Trophoblast cell (in vitro differentiated cells and primary cell): ENCODE measurements around the gene HOMER1.

ENCODE experiments used
- DNase-seq, 2 donors: peaks; one replicate each; pipeline ENCODE4 v3.0.0-alpha.2; 2016
- H2AFZ ChIP-seq: 2 replicates; pipeline ENCODE4 v1.6.1; 2013; ENCODE audit warnings: low read length, moderate library complexity, mild to moderate bottlenecking; ENCODE audit not compliant: insufficient read depth, poor library complexity
- H2AK5ac ChIP-seq: 2 replicates; pipeline ENCODE4 v1.6.1; 2013; ENCODE audit warnings: mild to moderate bottlenecking, low read length
- H2BK120ac ChIP-seq: 2 replicates; pipeline ENCODE4 v1.6.1; 2013; ENCODE audit warnings: low read length, mild to moderate bottlenecking, moderate library complexity; ENCODE audit not compliant: insufficient read depth, poor library complexity
- H2BK12ac ChIP-seq: 2 replicates; pipeline ENCODE4 v1.6.1; 2013; ENCODE audit warnings: mild to moderate bottlenecking, low read length, moderate library complexity
- H2BK5ac ChIP-seq: 2 replicates; pipeline ENCODE4 v1.6.1; 2013; ENCODE audit warnings: low read length, low read depth, moderate library complexity, mild to moderate bottlenecking; ENCODE audit not compliant: poor library complexity
- H3K14ac ChIP-seq: 2 replicates; pipeline ENCODE4 v1.6.1; 2013; ENCODE audit warnings: mild to moderate bottlenecking, low read length
- H3K18ac ChIP-seq: 2 replicates; pipeline ENCODE4 v1.6.1; 2013; ENCODE audit warnings: mild to moderate bottlenecking, low read length
- H3K23ac ChIP-seq: 2 replicates; pipeline ENCODE4 v1.6.1; 2013; ENCODE audit warnings: low read length
- H3K27ac ChIP-seq: 2 replicates; pipeline ENCODE4 v1.5.1; 2013; ENCODE audit warnings: low read depth, mild to moderate bottlenecking, inconsistent platforms, low read length, moderate library complexity
- H3K27me3 ChIP-seq: 2 replicates; pipeline ENCODE4 v1.6.1; 2013; ENCODE audit warnings: inconsistent platforms, mild to moderate bottlenecking, low read length, moderate library complexity; ENCODE audit not compliant: insufficient read depth
- H3K36me3 ChIP-seq, 2 experiments: 1 replicate in 1 of 2; 2 replicates in 1 of 2; pipeline ENCODE4 v1.6.1; 2013; ENCODE audit warnings: low read length in 2 of 2, mild to moderate bottlenecking in 2 of 2, moderate library complexity in 1 of 2; ENCODE audit not compliant: insufficient read depth in 2 of 2, control insufficient read depth in 1 of 2
- H3K4ac ChIP-seq: 2 replicates; pipeline ENCODE4 v1.6.1; 2013; ENCODE audit warnings: low read depth, mild to moderate bottlenecking, low read length, moderate library complexity
- H3K4me1 ChIP-seq, 2 experiments: 1 replicate in 1 of 2; 2 replicates in 1 of 2; pipeline ENCODE4 v1.6.1; 2013; ENCODE audit warnings: low read length in 2 of 2, mild to moderate bottlenecking in 2 of 2, moderate library complexity in 1 of 2; ENCODE audit not compliant: insufficient read depth in 2 of 2, control insufficient read depth in 1 of 2
- H3K4me2 ChIP-seq: 2 replicates; pipeline ENCODE4 v1.6.1; 2013; ENCODE audit warnings: inconsistent platforms, mild to moderate bottlenecking, low read length, moderate library complexity
- H3K4me3 ChIP-seq: 2 replicates; pipeline ENCODE4 v1.5.1; 2013; ENCODE audit warnings: mild to moderate bottlenecking, low read depth, low read length, inconsistent platforms
- H3K79me1 ChIP-seq: one replicate; pipeline ENCODE4 v1.6.1; 2013; ENCODE audit warnings: low read length
- H3K79me2 ChIP-seq: 2 replicates; pipeline ENCODE4 v1.6.1; 2013; ENCODE audit warnings: low read length, mild to moderate bottlenecking; ENCODE audit not compliant: control insufficient read depth, insufficient read depth, poor library complexity
- H3K9ac ChIP-seq: 2 replicates; pipeline ENCODE4 v1.6.1; 2013; ENCODE audit warnings: mild to moderate bottlenecking, low read length
- H3K9me3 ChIP-seq: 2 replicates; pipeline ENCODE4 v1.6.1; 2013; ENCODE audit warnings: low read depth, mild to moderate bottlenecking, control low read depth, inconsistent platforms, low read length; ENCODE audit not compliant: insufficient read depth
- H4K12ac ChIP-seq: 2 replicates; pipeline ENCODE4 v1.6.1; 2013; ENCODE audit warnings: low read depth, mild to moderate bottlenecking, low read length, moderate library complexity
- H4K8ac ChIP-seq: 2 replicates; pipeline ENCODE4 v1.6.1; 2013; ENCODE audit warnings: low read depth, mild to moderate bottlenecking, low read length, moderate library complexity
- H4K91ac ChIP-seq: one replicate; pipeline ENCODE4 v1.6.1; 2013; ENCODE audit warnings: low read depth, mild to moderate bottlenecking, low read length, moderate library complexity
- WGBS: extraction: QIAGEN DNeasy Blood & Tissue Kit; methylation state at CpG from one replicate; pipeline ENCODE4 v1.1.7; 2013; ENCODE audit warnings: missing lambda C conversion rate; ENCODE audit not compliant: insufficient read length, insufficient coverage; ENCODE audit errors: extremely low coverage; 5-methylcytosine and 5-hydroxymethylcytosine counted together

The HOMER1 gene

GRCh38 chr5:79484731-79485130 lies 29.2 kb downstream of the HOMER1 start:
- Histone ChIP-seq H4K8ac (no peak overlapping the region), H2AK5ac (no peak overlapping the region), H2BK5ac (no peak overlapping the region), H2BK120ac (no peak overlapping the region), H2AFZ (no peak overlapping the region), H3K18ac (no peak overlapping the region), H3K36me3 (no peaks in the 10 kb centered on the region), H4K91ac (no peak overlapping the region), H3K4me2 (no peak overlapping the region), H3K9ac (no peak overlapping the region), H3K14ac (no peak overlapping the region), H2BK12ac (no peak overlapping the region), H3K4me1 (peaks cover 0 to 4% of the 10 kb centered on the region in 2 experiments), H3K9me3 (no peaks in the 10 kb centered on the region), H3K4me3 (no peak overlapping the region), H3K4ac (no peak overlapping the region), H3K79me1 (no peaks in the 10 kb centered on the region), H3K27ac (no peak overlapping the region), H3K23ac (no peak overlapping the region), H4K12ac (no peak overlapping the region), H3K79me2 (no peaks in the 10 kb centered on the region), H3K27me3 (no peaks in the 10 kb centered on the region)
- DNase-seq = peak; percentile 34 to 82
- no CpG with 5 or more reads among the region's 1 CpG for WGBS

- Histone ChIP-seq H3K4me1 (no peaks in the 10 kb centered on the region), H3K79me1 (no peaks in the 10 kb centered on the region), H2BK5ac (no peak overlapping the region), H4K8ac (no peak overlapping the region), H3K14ac (no peak overlapping the region), H4K12ac (no peak overlapping the region), H3K4ac (no peak overlapping the region), H3K79me2 (no peaks in the 10 kb centered on the region), H3K36me3 (no peaks in the 10 kb centered on the region), H3K27ac (no peak overlapping the region), H2AK5ac (no peak overlapping the region), H3K4me2 (no peak overlapping the region), H3K9ac (no peak overlapping the region), H2AFZ (no peak overlapping the region), H3K18ac (no peak overlapping the region), H2BK12ac (no peak overlapping the region), H2BK120ac (no peak overlapping the region), H3K27me3 (no peaks in the 10 kb centered on the region), H3K23ac (no peak overlapping the region), H3K4me3 (no peak overlapping the region), H3K9me3 (no peaks in the 10 kb centered on the region), H4K91ac (no peak overlapping the region)
- WGBS = no CpG with 5 or more reads among the region's 1 CpG
- no peak for DNase-seq
Observed at GRCh38 chr5:79481574-79481973, 32.4 kb downstream of the HOMER1 start.

GRCh38 chr5:79480991-79481390 lies 32.9 kb downstream of the HOMER1 start:
- no peaks in the 10 kb centered on the region for H3K9me3 ChIP-seq
- no peaks in the 10 kb centered on the region for H3K79me2 ChIP-seq
- no peak overlapping the region for H4K12ac ChIP-seq
- no peak overlapping the region for H3K4me3 ChIP-seq
- no peak overlapping the region for H2BK120ac ChIP-seq
- H3K14ac ChIP-seq = no peak overlapping the region
- H3K4ac ChIP-seq = no peak overlapping the region
- H2AFZ ChIP-seq = no peak overlapping the region
- no CpG with 5 or more reads among the region's 3 CpGs for WGBS
- no peak overlapping the region for H3K23ac ChIP-seq
- H3K18ac ChIP-seq = no peak overlapping the region
- H3K9ac ChIP-seq = no peak overlapping the region
- no peak overlapping the region for H4K8ac ChIP-seq
- H3K4me2 ChIP-seq = no peak overlapping the region
- H2AK5ac ChIP-seq = no peak overlapping the region
- no peak overlapping the region for H2BK12ac ChIP-seq
- H4K91ac ChIP-seq = no peak overlapping the region
- no peaks in the 10 kb centered on the region for H3K4me1 ChIP-seq
- H2BK5ac ChIP-seq = no peak overlapping the region
- no peaks in the 10 kb centered on the region for H3K36me3 ChIP-seq
- H3K79me1 ChIP-seq = no peaks in the 10 kb centered on the region
- no peaks in the 10 kb centered on the region for H3K27me3 ChIP-seq
- no peak for DNase-seq
- no peak overlapping the region for H3K27ac ChIP-seq

- Histone ChIP-seq H3K4me1 (no peaks in the 10 kb centered on the region), H3K23ac (no peak overlapping the region), H4K12ac (no peak overlapping the region), H3K4ac (no peak overlapping the region), H3K14ac (no peak overlapping the region), H3K18ac (no peak overlapping the region), H2BK120ac (no peak overlapping the region), H4K91ac (no peak overlapping the region), H3K36me3 (no peaks in the 10 kb centered on the region), H2BK12ac (no peak overlapping the region), H2AFZ (no peak overlapping the region), H4K8ac (no peak overlapping the region), H2BK5ac (no peak overlapping the region), H2AK5ac (no peak overlapping the region), H3K79me1 (no peaks in the 10 kb centered on the region), H3K79me2 (no peaks in the 10 kb centered on the region), H3K27ac (no peak overlapping the region), H3K4me2 (no peak overlapping the region), H3K4me3 (no peak overlapping the region), H3K27me3 (no peaks in the 10 kb centered on the region), H3K9me3 (no peaks in the 10 kb centered on the region), H3K9ac (no peak overlapping the region)
- peak; percentile 43 to 67 for DNase-seq
- no CpG with 5 or more reads among the region's 4 CpGs for WGBS
Observed at GRCh38 chr5:79475152-79475466, 38.8 kb downstream of the HOMER1 start.
